ENCODE measurements around the gene ZCCHC3.

- no peak for TF ChIP-seq CTCF (conservative IDR thresholded peaks at IDR 0.05 in 1 of 2, IDR thresholded peaks at IDR 0.05 in 1 of 2; ENCODE audit: low read depth in 1 of 2, low read length in 2 of 2)
- TF ChIP-seq EZH2 (IDR thresholded peaks at IDR 0.05; ENCODE audit: low read length, missing control alignments), result no peak
Observed at GRCh38 chr20:252801-253200, 44.6 kb upstream of the ZCCHC3 start.

All from fibroblast of lung (primary cell).